Choroid plexus epithelial cell (primary cell): ENCODE measurements around the gene FZD4.
"Not testable (repeated sequence)": the region's sequence is repeated elsewhere in the genome, so short reads cannot be mapped to it uniquely, and the experiment has no call there.

Experiments used
- DNase-seq: peaks from one replicate; pipeline ENCODE4 v3.0.0-alpha.2; 2010; ENCODE audit warnings: low read depth
- H3K4me3 ChIP-seq: 2 replicates; pipeline ENCODE4 v1.5.1; 2011; ENCODE audit warnings: low read depth, mild to moderate bottlenecking, control low read depth, low read length, moderate library complexity
- TF ChIP-seq, protein P1 (sequence below): conservative IDR thresholded peaks from 2 replicates; pipeline ENCODE4 v1.5.1; 2011; ENCODE audit warnings: low read depth, mild to moderate bottlenecking, control low read depth, inconsistent platforms, low read length, moderate library complexity

Gene FZD4

DNA sequence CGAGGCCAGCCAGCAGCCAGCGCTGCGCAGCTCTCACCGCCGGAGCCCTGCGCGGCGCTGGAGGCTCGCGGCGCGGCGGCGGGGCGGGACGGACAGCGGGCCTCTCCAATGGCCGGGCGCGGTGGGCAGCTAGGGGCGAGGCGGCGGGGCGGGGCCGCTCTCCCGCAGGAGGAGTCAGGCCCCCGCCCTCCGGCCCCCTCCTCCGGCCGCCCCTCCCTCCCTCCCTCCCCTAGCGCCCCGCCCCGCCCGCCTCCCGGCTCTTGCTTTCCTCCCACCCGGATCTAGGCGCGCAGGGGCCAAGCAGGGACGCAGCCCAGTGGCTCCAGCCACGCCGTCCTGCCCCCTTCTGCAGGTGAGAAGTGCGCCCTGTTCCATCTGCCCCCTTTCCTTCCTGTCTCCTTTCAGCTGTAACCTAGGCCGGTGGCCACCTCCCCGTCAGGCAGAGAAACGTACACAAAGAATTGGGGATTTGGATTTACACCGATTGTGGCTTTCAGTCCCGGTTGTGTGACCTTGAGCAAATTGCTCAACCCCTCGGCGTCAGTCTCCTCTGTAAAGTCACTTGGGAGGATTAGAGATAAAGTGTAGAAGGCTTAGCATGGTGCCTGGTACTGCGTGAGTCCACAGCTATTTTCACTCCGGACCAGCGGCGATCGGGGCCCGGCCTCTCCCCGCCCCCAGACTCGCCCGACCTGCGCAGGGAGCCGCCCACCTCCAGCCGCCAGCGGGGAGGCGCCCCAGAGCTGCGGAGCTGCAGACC, at the start of gene FZD4:
TSS of gene FZD4 (minus strand) at position 35 of the 760 bp plus-strand sequence. CDS start 310 bp downstream, outside the sequence.
- peak within 1 kb of the TSS; percentile 81 for H3K4me3 ChIP-seq
- peak; percentile 91 for DNase-seq
- TF ChIP-seq, protein P1, sequence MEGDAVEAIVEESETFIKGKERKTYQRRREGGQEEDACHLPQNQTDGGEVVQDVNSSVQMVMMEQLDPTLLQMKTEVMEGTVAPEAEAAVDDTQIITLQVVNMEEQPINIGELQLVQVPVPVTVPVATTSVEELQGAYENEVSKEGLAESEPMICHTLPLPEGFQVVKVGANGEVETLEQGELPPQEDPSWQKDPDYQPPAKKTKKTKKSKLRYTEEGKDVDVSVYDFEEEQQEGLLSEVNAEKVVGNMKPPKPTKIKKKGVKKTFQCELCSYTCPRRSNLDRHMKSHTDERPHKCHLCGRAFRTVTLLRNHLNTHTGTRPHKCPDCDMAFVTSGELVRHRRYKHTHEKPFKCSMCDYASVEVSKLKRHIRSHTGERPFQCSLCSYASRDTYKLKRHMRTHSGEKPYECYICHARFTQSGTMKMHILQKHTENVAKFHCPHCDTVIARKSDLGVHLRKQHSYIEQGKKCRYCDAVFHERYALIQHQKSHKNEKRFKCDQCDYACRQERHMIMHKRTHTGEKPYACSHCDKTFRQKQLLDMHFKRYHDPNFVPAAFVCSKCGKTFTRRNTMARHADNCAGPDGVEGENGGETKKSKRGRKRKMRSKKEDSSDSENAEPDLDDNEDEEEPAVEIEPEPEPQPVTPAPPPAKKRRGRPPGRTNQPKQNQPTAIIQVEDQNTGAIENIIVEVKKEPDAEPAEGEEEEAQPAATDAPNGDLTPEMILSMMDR, result peak; percentile 29

DNA sequence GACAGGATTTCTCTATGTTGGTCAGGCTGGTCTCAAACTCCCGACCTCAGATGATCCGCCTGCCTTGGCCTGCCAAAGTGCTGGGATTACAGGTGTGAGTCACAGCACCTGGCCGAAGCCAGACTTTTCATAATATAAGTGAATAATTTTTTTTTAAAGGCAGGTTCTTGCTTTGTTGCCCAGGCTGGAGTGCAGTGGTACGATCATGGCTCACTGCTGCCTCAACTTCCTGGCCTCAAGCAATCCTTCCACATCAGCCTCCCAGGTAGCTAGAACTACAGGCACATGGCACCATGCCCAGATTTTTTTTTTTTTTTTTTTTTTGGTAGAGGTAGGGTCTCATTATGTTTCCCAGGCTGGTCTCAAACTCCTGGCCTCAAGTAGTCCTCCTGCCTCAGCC, 49.1 kb upstream of the FZD4 start:
- H3K4me3 ChIP-seq, DNase-seq: not testable (repeated sequence)

GRCh38 chr11:87002918-87003317, 47.7 kb upstream of the FZD4 start:
- TF ChIP-seq, protein P1, result no peak
- DNase-seq, result no peak
- H3K4me3 ChIP-seq, result no peak overlapping the region

GRCh38 chr11:86999859-87000753, 44.9 kb upstream of the FZD4 start:
- no peak overlapping the region for H3K4me3 ChIP-seq
- peak; percentile 72 for DNase-seq
- TF ChIP-seq, protein P1, result no peak

DNA sequence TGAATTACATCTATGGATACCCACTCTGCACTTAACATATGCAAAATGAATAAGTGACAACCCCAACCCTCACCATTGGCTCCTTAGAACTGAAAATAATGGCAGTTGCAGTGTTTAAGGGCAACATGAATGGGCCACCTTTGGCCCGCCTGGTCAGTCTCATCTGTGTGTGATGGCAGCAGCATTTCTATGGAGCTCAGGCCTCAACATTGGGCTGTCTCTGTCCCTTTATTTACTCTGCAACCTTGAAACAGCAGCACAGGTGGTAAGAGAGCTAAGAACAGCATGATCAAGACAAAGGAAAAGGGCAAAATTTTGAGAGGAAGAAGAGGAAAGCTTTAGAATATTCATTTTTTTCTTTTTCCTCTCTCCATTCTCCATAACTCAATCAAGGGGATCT, 44.2 kb upstream of the FZD4 start:
- DNase-seq, result no peak
- no peak overlapping the region for H3K4me3 ChIP-seq
- TF ChIP-seq, protein P1, result no peak

DNA sequence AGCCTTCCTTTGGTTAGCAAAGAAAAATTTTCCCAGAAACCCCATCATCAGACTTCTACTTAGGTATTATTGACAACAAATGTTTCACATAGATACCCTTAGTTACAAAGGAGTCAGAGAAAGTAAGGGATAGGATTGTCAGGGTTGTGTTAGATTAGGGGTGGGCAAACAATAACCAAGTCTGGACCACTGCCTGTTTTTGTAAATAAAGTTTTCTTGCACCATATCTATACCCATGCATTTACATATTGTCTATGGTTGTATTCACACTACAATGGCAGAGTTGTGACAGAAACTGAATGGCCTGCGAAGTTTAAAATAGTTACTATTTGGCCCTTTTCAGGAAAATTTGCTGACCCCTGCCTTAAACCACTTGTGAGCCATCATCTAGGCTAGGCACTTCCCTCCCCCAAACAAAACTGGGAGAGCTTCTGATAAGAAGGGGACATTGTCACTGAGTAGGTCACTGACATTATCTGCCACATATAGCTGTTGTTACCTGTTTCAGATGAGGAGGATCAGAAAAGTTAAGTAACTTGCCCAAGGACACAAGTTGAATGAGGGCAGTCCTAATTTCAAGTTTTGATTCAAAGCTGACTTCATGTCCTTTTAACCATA, 41.9 kb upstream of the FZD4 start:
- TF ChIP-seq, protein P1, result no peak
- H3K4me3 ChIP-seq, result no peak overlapping the region
- DNase-seq, result no peak

- no peak for DNase-seq
- H3K4me3 ChIP-seq, result no peak overlapping the region
- TF ChIP-seq, protein P1, result no peak
Observed at GRCh38 chr11:86993031-86993430, 37.8 kb upstream of the FZD4 start.

DNA sequence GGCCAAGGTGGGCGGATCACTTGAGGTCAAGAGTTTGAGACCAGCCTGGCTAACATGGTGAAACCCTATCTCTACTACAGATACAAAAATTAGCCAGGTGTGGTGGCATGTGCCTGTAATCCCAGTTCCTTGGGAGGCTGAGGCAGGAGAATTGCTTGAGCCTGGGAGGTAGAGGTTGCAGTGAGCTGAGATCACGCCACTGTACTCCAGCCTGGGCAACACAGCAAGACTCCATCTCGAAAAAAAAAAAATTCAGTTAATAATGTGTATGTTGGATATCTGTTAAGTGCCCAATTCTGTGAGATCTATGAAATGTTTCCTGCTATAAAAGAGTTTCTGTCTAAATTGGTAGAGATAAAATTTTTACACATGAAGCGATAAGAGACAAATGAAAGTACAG, 37.1 kb upstream of the FZD4 start:
- H3K4me3 ChIP-seq, DNase-seq: not testable (repeated sequence)
